HEK293T (cell line): ENCODE results near the gene ZCWPW1.

Experiments
- CTCF ChIA-PET: fragments of 350-600 bp; formaldehyde crosslinking; extraction: SDS; loops from one replicate; lab custom pipeline; 2021; ENCODE audit warnings: antibody characterized with exemption, inconsistent platforms; lab: Yijun Ruan, JAX
- POLR2A ChIA-PET: fragments of 350-600 bp; formaldehyde crosslinking; extraction: SDS; loops from one replicate; lab custom pipeline; 2020; ENCODE audit warnings: antibody characterized with exemption, inconsistent platforms; lab: Yijun Ruan, JAX
- DNase-seq: peaks from one replicate; pipeline ENCODE4 v3.0.0; 2012; ENCODE audit warnings: mixed read lengths; ENCODE audit errors: extremely low spot score
- ARNT ChIP-seq: fragments of 450-650 bp; IDR thresholded peaks from 2 replicates; pipeline ENCODE4 v1.6.1; 2017; ENCODE audit warnings: mild to moderate bottlenecking
- BHLHE40 ChIP-seq: fragments of 450-650 bp; IDR thresholded peaks from 2 replicates; pipeline ENCODE4 v1.6.1; 2016; ENCODE audit warnings: mild to moderate bottlenecking, moderate library complexity, borderline replicate concordance
- CTBP1 ChIP-seq: fragments of 450-650 bp; IDR thresholded peaks from 2 replicates; pipeline ENCODE4 v1.6.1; 2016; ENCODE audit warnings: borderline replicate concordance
- ELF4 ChIP-seq: fragments of 450-650 bp; IDR thresholded peaks from 2 replicates; pipeline ENCODE4 v1.6.1; 2017; ENCODE audit warnings: antibody characterized with exemption
- FOXA1 ChIP-seq: fragments of 450-650 bp; IDR thresholded peaks from 2 replicates; pipeline ENCODE4 v1.6.1; 2016; ENCODE audit warnings: mild to moderate bottlenecking
- FOXK2 ChIP-seq: fragments of 450-650 bp; IDR thresholded peaks from 2 replicates; pipeline ENCODE4 v1.6.1; 2016; ENCODE audit warnings: mild to moderate bottlenecking
- FOXM1 ChIP-seq: fragments of 450-650 bp; IDR thresholded peaks from 2 replicates; pipeline ENCODE4 v1.6.1; 2017; ENCODE audit warnings: mild to moderate bottlenecking, borderline replicate concordance
- HDGF ChIP-seq: fragments of 450-650 bp; IDR thresholded peaks from 2 replicates; pipeline ENCODE4 v1.6.1; 2017; ENCODE audit warnings: antibody characterized with exemption, borderline replicate concordance
- L3MBTL2 ChIP-seq: fragments of 450-650 bp; conservative IDR thresholded peaks from 2 replicates; pipeline ENCODE4 v1.6.1; 2016; ENCODE audit warnings: mild to moderate bottlenecking
- LEF1 ChIP-seq: fragments of 450-650 bp; IDR thresholded peaks from 2 replicates; pipeline ENCODE4 v1.6.1; 2017; ENCODE audit warnings: mild to moderate bottlenecking, borderline replicate concordance
- NFRKB ChIP-seq: fragments of 450-650 bp; IDR thresholded peaks from 2 replicates; pipeline ENCODE4 v1.6.1; 2016; ENCODE audit warnings: mild to moderate bottlenecking, moderate library complexity
- PKNOX1 ChIP-seq: fragments of 450-650 bp; IDR thresholded peaks from 2 replicates; pipeline ENCODE4 v1.6.1; 2016
- SP1 ChIP-seq: fragments of 450-650 bp; IDR thresholded peaks from 2 replicates; pipeline ENCODE4 v1.6.1; 2017
- SUZ12 ChIP-seq: fragments of 450-650 bp; IDR thresholded peaks from 2 replicates; pipeline ENCODE4 v1.6.1; 2016; ENCODE audit warnings: mild to moderate bottlenecking
- TARDBP ChIP-seq: fragments of 450-650 bp; IDR thresholded peaks from 2 replicates; pipeline ENCODE4 v1.6.1; 2016
- ZNF384 ChIP-seq: fragments of 450-650 bp; IDR thresholded peaks from 2 replicates; pipeline ENCODE4 v1.6.1; 2016

The ZCWPW1 gene

GRCh38 chr7:100418930-100419659 is 9.4 kb downstream of the ZCWPW1 start:
- no peak for DNase-seq
- ChIA-PET POLR2A (interaction anchor here (2.7 kb wide), 1 partner anchor 10 kb away, joined by 13 read pairs; the partner anchor contains the start of gene ZCWPW1), CTCF (no interaction called here)
- no peak for TF ChIP-seq ZNF384
- no peak for TF ChIP-seq ELF4
- no peak for TF ChIP-seq BHLHE40

- TF ChIP-seq PKNOX1 (no peak), FOXA1 (no peak), LEF1 (no peak), HDGF (no peak), SP1 (no peak), ELF4 (no peak), ARNT (no peak), ZNF384 (no peak), TARDBP (no peak), CTBP1 (no peak), FOXM1 (no peak), SUZ12 (no peak), FOXK2 (no peak), BHLHE40 (no peak)
- ChIA-PET POLR2A (interaction anchor here (2.3 kb wide), 1 partner anchor 13 kb away, joined by 13 read pairs; the partner anchor contains the start of gene ZCWPW1), CTCF (interaction anchor here (0.6 to 1.0 kb wide), 2 partner anchors 8 to 21 kb away, joined by 3 to 4 read pairs; no protein-coding TSS in a partner anchor)
- DNase-seq: no peak
Measured at GRCh38 chr7:100415448-100415847, 13.1 kb downstream of the ZCWPW1 start.

GRCh38 chr7:100413889-100414288 is 14.6 kb downstream of the ZCWPW1 start:
- ChIA-PET CTCF (no interaction called here), POLR2A (no interaction called here)
- DNase-seq: no peak
- TF ChIP-seq L3MBTL2: no peak
- TF ChIP-seq BHLHE40: no peak
- no peak for TF ChIP-seq SP1
- no peak for TF ChIP-seq SUZ12
- no peak for TF ChIP-seq HDGF
- TF ChIP-seq FOXA1: no peak
- TF ChIP-seq PKNOX1: no peak
- no peak for TF ChIP-seq ARNT
- no peak for TF ChIP-seq ZNF384
- TF ChIP-seq FOXK2: no peak
- no peak for TF ChIP-seq TARDBP
- TF ChIP-seq ELF4: no peak

- no peak for TF ChIP-seq FOXA1
- TF ChIP-seq CTBP1: no peak
- TF ChIP-seq NFRKB: no peak
- TF ChIP-seq ELF4: no peak
- no peak for TF ChIP-seq LEF1
- no peak for TF ChIP-seq PKNOX1
- TF ChIP-seq BHLHE40: no peak
- TF ChIP-seq SP1: no peak
- TF ChIP-seq TARDBP: no peak
- no peak for TF ChIP-seq FOXM1
- TF ChIP-seq L3MBTL2: no peak
- no peak for TF ChIP-seq ZNF384
- POLR2A ChIA-PET: no interaction called here
- DNase-seq: no peak
- CTCF ChIA-PET: no interaction called here
Measured at GRCh38 chr7:100413346-100413745, 15.2 kb downstream of the ZCWPW1 start.

- POLR2A ChIA-PET: no interaction called here
- TF ChIP-seq SP1: no peak
- no peak for TF ChIP-seq FOXK2
- no peak for TF ChIP-seq FOXM1
- no peak for TF ChIP-seq ARNT
- TF ChIP-seq ELF4: no peak
- TF ChIP-seq LEF1: no peak
- TF ChIP-seq FOXA1: no peak
- TF ChIP-seq CTBP1: no peak
- no peak for TF ChIP-seq SUZ12
- no peak for TF ChIP-seq TARDBP
- no peak for TF ChIP-seq BHLHE40
- no peak for TF ChIP-seq NFRKB
- TF ChIP-seq ZNF384: no peak
- TF ChIP-seq L3MBTL2: no peak
- no peak for TF ChIP-seq PKNOX1
- TF ChIP-seq HDGF: no peak
- CTCF ChIA-PET: interaction anchor here (0.8 kb wide), 1 partner anchor 279 kb away, joined by 3 read pairs; no protein-coding TSS in a partner anchor
- DNase-seq: no peak
Measured at GRCh38 chr7:100411101-100411500, 17.4 kb downstream of the ZCWPW1 start.
